PC-9 (cell line): ENCODE measurements around the gene SNCB.

Experiments used
- EZH2 ChIP-seq: fragments of 200-600 bp; sonication (generic); IDR thresholded peaks from 2 replicates; pipeline ENCODE4 v1.8.0; 2017; ENCODE audit warnings: antibody characterized with exemption, low read depth
- TF ChIP-seq, protein P1 (sequence below): fragments of 200-600 bp; sonication (generic); conservative IDR thresholded peaks from 2 replicates; pipeline ENCODE4 v1.6.1; 2017; ENCODE audit warnings: mixed run types, antibody characterized with exemption, mild to moderate bottlenecking, moderate library complexity

GRCh38 chr5:176644878-176645670 is 14.7 kb upstream of the SNCB start:
- TF ChIP-seq, protein P1, sequence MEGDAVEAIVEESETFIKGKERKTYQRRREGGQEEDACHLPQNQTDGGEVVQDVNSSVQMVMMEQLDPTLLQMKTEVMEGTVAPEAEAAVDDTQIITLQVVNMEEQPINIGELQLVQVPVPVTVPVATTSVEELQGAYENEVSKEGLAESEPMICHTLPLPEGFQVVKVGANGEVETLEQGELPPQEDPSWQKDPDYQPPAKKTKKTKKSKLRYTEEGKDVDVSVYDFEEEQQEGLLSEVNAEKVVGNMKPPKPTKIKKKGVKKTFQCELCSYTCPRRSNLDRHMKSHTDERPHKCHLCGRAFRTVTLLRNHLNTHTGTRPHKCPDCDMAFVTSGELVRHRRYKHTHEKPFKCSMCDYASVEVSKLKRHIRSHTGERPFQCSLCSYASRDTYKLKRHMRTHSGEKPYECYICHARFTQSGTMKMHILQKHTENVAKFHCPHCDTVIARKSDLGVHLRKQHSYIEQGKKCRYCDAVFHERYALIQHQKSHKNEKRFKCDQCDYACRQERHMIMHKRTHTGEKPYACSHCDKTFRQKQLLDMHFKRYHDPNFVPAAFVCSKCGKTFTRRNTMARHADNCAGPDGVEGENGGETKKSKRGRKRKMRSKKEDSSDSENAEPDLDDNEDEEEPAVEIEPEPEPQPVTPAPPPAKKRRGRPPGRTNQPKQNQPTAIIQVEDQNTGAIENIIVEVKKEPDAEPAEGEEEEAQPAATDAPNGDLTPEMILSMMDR = no peak
- TF ChIP-seq EZH2 = no peak
